Brain pericyte (primary cell): Measurements from ENCODE around the gene TBX2.
"Not testable (repeated sequence)": the region's sequence is repeated elsewhere in the genome, so short reads cannot be mapped to it uniquely, and the experiment has no call there.

Experiments
- DNase-seq: peaks from one replicate; pipeline ENCODE4 v3.0.0-alpha.2; 2012; ENCODE audit warnings: low read depth, low spot score

TBX2 gene

GRCh38 chr17:61399131-61400065 lies at the start of gene TBX2:
TBX2 (plus strand) TSS chr17:61399843; CDS start chr17:61400177, 334 bp downstream.
- peak; percentile 89 for DNase-seq

- DNase-seq: no peak
These were observed 47.8 kb upstream of the TBX2 start for GRCh38 chr17:61351745-61352407.

GRCh38 chr17:61352408-61352770 lies 47.3 kb upstream of the TBX2 start:
- DNase-seq: no peak

- no peak for DNase-seq
These were observed 46.7 kb upstream of the TBX2 start for GRCh38 chr17:61352781-61353491.

GRCh38 chr17:61353615-61354014 lies 46.0 kb upstream of the TBX2 start:
- DNase-seq: no peak

GRCh38 chr17:61354895-61355874 lies 44.5 kb upstream of the TBX2 start:
- DNase-seq: no peak

GRCh38 chr17:61357061-61357460 lies 42.6 kb upstream of the TBX2 start:
- DNase-seq: not testable (repeated sequence)

GRCh38 chr17:61359513-61359912 lies 40.1 kb upstream of the TBX2 start:
- not testable (repeated sequence) for DNase-seq

GRCh38 chr17:61360318-61360943 lies 39.2 kb upstream of the TBX2 start:
- DNase-seq: no peak

GRCh38 chr17:61361084-61361483 lies 38.6 kb upstream of the TBX2 start:
- DNase-seq: no peak

GRCh38 chr17:61362396-61362795 lies 37.2 kb upstream of the TBX2 start:
- no peak for DNase-seq

- DNase-seq: no peak
These were observed 36.6 kb upstream of the TBX2 start for GRCh38 chr17:61362852-61363600.

- DNase-seq: no peak
These were observed 35.8 kb upstream of the TBX2 start for GRCh38 chr17:61363601-61364462.

- no peak for DNase-seq
These were observed 35.2 kb upstream of the TBX2 start for GRCh38 chr17:61364463-61364846.

- DNase-seq: no peak
These were observed 33.4 kb upstream of the TBX2 start for GRCh38 chr17:61366076-61366714.

GRCh38 chr17:61366715-61367413 lies 32.8 kb upstream of the TBX2 start:
- no peak for DNase-seq

GRCh38 chr17:61368049-61368831 lies 31.4 kb upstream of the TBX2 start:
- no peak for DNase-seq
